ENCODE data around the gene FXYD1. TPM values are rescaled to one million over a fixed set of nuclear protein-coding genes. Genes with fewer than 3 reads are reported as not detected.

Gene FXYD1
- total and polyA plus RNA-seq, 2 donors (not counting 3 experiments of a cell fraction or from before 2014, with no cell fraction given) = not detected

DNA sequence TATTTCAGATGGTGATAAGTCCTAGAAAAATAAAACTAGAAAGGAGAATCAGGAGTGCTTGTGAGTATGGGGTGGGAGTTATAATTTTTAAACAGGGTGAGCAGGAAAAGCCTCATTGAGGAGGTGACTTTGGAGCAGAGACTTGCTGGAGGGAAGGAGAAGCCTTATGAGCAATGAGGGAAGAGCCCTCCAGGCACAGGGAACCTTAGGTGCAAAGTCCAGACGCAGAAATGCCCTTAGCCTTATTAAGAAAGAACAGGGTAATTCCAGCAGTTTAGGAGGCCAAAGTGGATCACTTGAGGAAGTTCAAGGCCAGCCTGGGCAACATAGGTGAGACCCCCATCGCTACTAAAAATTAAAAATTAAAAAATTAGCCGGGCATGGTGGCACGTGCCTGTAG, 44.0 kb upstream of the FXYD1 start:
- no peak for DNase-seq (ENCODE audit: low read depth, low spot score)
- CTCF ChIA-PET = no interaction called here
- BruUV-seq (replicated peaks) = no TSS peak
- no peak for TF ChIP-seq MAX (IDR thresholded peaks at IDR 0.05; ENCODE audit: insufficient read depth, insufficient read length)
- TF ChIP-seq GATA2 (IDR thresholded peaks at IDR 0.05; ENCODE audit: insufficient read depth, insufficient read length, low read depth, low read length) = no peak
- TF ChIP-seq POLR2AphosphoS5 (IDR thresholded peaks at IDR 0.05; ENCODE audit: insufficient read depth, low read depth, low read length) = no peak
- TF ChIP-seq JUN (IDR thresholded peaks at IDR 0.05; ENCODE audit: borderline replicate concordance, insufficient read depth, insufficient read length, low read depth) = no peak
- TF ChIP-seq POLR2A (IDR thresholded peaks at IDR 0.05; ENCODE audit: low read depth, low read length) = no peak
- no peak for TF ChIP-seq FOS (IDR thresholded peaks at IDR 0.05; ENCODE audit: borderline replicate concordance, insufficient read depth, low read length)
- TF ChIP-seq EZH2 (IDR thresholded peaks at IDR 0.05; ENCODE audit: borderline replicate concordance, low read depth, low read length, severe bottlenecking) = no peak
- TF ChIP-seq, protein P1, sequence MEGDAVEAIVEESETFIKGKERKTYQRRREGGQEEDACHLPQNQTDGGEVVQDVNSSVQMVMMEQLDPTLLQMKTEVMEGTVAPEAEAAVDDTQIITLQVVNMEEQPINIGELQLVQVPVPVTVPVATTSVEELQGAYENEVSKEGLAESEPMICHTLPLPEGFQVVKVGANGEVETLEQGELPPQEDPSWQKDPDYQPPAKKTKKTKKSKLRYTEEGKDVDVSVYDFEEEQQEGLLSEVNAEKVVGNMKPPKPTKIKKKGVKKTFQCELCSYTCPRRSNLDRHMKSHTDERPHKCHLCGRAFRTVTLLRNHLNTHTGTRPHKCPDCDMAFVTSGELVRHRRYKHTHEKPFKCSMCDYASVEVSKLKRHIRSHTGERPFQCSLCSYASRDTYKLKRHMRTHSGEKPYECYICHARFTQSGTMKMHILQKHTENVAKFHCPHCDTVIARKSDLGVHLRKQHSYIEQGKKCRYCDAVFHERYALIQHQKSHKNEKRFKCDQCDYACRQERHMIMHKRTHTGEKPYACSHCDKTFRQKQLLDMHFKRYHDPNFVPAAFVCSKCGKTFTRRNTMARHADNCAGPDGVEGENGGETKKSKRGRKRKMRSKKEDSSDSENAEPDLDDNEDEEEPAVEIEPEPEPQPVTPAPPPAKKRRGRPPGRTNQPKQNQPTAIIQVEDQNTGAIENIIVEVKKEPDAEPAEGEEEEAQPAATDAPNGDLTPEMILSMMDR (IDR thresholded peaks at IDR 0.05; ENCODE audit: extremely low read depth in 1 of 2, insufficient read depth in 1 of 2, low read depth in 1 of 2, low read length in 2 of 2) = no peak
- no peak for TF ChIP-seq MYC (IDR thresholded peaks at IDR 0.05; ENCODE audit: low read depth, low read length)
- Histone ChIP-seq H3K36me3 (ENCODE audit: control insufficient read depth in 2 of 2, extremely low read depth in 1 of 2, insufficient read depth in 2 of 2, low read length in 2 of 2) (no peaks in the 10 kb centered on the region), H4K20me1 (replicated peaks; ENCODE audit: control insufficient read depth, extremely low read depth, insufficient read depth, low read length) (no peaks in the 10 kb centered on the region), H3K4me1 (ENCODE audit: control insufficient read depth, extremely low read depth, insufficient read depth, low read length) (no peaks in the 10 kb centered on the region), H3K27ac (ENCODE audit: insufficient read depth, low read depth, low read length) (no peak overlapping the region), H3K4me3 (replicated peaks in 1 of 3; ENCODE audit: insufficient read depth in 1 of 3, low read depth in 1 of 3, low read length in 3 of 3) (no peak overlapping the region), H3K9ac (replicated peaks; ENCODE audit: extremely low read depth, insufficient read depth, low read length) (no peak overlapping the region), H2AFZ (ENCODE audit: low read depth, low read length) (no peak overlapping the region), H3K9me3 (replicated peaks; ENCODE audit: control insufficient read depth, insufficient read depth, low read length) (no peaks in the 10 kb centered on the region), H3K9me1 (replicated peaks; ENCODE audit: control insufficient read depth, extremely low read depth, insufficient read depth, low read length) (no peaks in the 10 kb centered on the region), H3K27me3 (ENCODE audit: control insufficient read depth in 2 of 2, insufficient read depth in 2 of 2, low read length in 2 of 2) (peaks cover 0 to 1% of the 10 kb centered on the region in 2 experiments), H3K79me2 (ENCODE audit: control insufficient read depth, insufficient read depth, low read length) (no peaks in the 10 kb centered on the region), H3K4me2 (ENCODE audit: insufficient read depth, low read length) (no peak overlapping the region)
- intact Hi-C loops (cut with micrococcal nuclease) (no loop called here), dilution Hi-C loops (cut with MboI; ENCODE audit: extremely low pct_ligation_motif_present, low sequenced_read_pairs) (no loop called here)
- FAIRE-seq = no peak
- POLR2A ChIA-PET = no interaction called here
